HG02852 (cell line): ENCODE results near the gene INPP1.

Experiments
- ATAC-seq: cut with Tn5 transposase; IDR thresholded peaks from one replicate; pipeline ENCODE4 v1.9.1; 2021; ENCODE audit warnings: mild to moderate bottlenecking, moderate library complexity; ENCODE audit not compliant: unreplicated experiment

INPP1 gene

GRCh38 chr2:190407246-190407661 lies 63.9 kb downstream of the INPP1 start:
- ATAC-seq: no peak

GRCh38 chr2:190407662-190408537 lies 64.5 kb downstream of the INPP1 start, which contains the start of gene MFSD6:
MFSD6 (plus strand) TSS chr2:190408355; CDS start chr2:190436030, 27,675 bp downstream.
- peak; percentile 60 for ATAC-seq

GRCh38 chr2:190408538-190409271 lies 65.3 kb downstream of the INPP1 start:
- peak; percentile 55 for ATAC-seq

GRCh38 chr2:190409616-190410015 lies 66.2 kb downstream of the INPP1 start:
- ATAC-seq: no peak

- no peak for ATAC-seq
Measured at GRCh38 chr2:190410166-190410565, 66.8 kb downstream of the INPP1 start.

GRCh38 chr2:190412966-190413365 lies 69.6 kb downstream of the INPP1 start:
- ATAC-seq: no peak

- ATAC-seq: no peak
Measured at GRCh38 chr2:190413421-190413820, 70.0 kb downstream of the INPP1 start.

GRCh38 chr2:190415251-190415650 lies 71.9 kb downstream of the INPP1 start:
- no peak for ATAC-seq

GRCh38 chr2:190415794-190416775 lies 72.7 kb downstream of the INPP1 start:
- ATAC-seq: no peak

- no peak for ATAC-seq
Measured at GRCh38 chr2:190417045-190417842, 73.9 kb downstream of the INPP1 start.

GRCh38 chr2:190418727-190419126 lies 75.3 kb downstream of the INPP1 start:
- ATAC-seq: no peak

- ATAC-seq: no peak
Measured at GRCh38 chr2:190420801-190421200, 77.4 kb downstream of the INPP1 start.
